Uterus (tissue), 4 donors: Measurements from ENCODE around the gene ADARB2. TPM values are rescaled to one million over a fixed set of nuclear protein-coding genes. Genes with fewer than 3 reads are reported as not detected.

Source experiments
- DNase-seq, 2 donors: peaks; one replicate each; pipeline ENCODE4 v3.0.0-alpha.2; 2019 to 2020
- H3K27ac ChIP-seq, 2 donors: fragments of 200-600 bp; sonication (generic); 1 replicate in 1 of 2; 2 replicates in 1 of 2; pipeline ENCODE4 v1.5.1; 2016 to 2018
- H3K27me3 ChIP-seq, 2 donors: fragments of 200-600 bp; sonication (generic); one replicate each; pipeline ENCODE4 v1.5.1; 2018 to 2019; ENCODE audit warnings: control low read depth in 1 of 2
- H3K36me3 ChIP-seq, 2 donors: fragments of 200-600 bp; sonication (generic); one replicate each; pipeline ENCODE4 v1.5.1; 2019; ENCODE audit warnings: control low read depth in 1 of 2
- H3K4me1 ChIP-seq, 2 donors: fragments of 200-600 bp; sonication (generic); one replicate each; pipeline ENCODE4 v1.5.1; 2018 to 2019; ENCODE audit warnings: control low read depth in 1 of 2
- H3K4me3 ChIP-seq, 2 donors: fragments of 200-600 bp; sonication (generic); 1 replicate in 1 of 2; 2 replicates in 1 of 2; pipeline ENCODE4 v1.5.1; 2018 to 2019; ENCODE audit warnings: mild to moderate bottlenecking in 1 of 2
- H3K9me3 ChIP-seq, 2 donors: fragments of 200-600 bp; sonication (generic); one replicate each; pipeline ENCODE4 v1.5.1; 2019; ENCODE audit warnings: control low read depth in 1 of 2
- POLR2A ChIP-seq, 2 donors: fragments of 450-650 bp; IDR thresholded peaks; one replicate each; pipeline ENCODE4 v1.6.1; 2016; ENCODE audit warnings: antibody characterized with exemption in 2 of 2, mild to moderate bottlenecking in 1 of 2, moderate library complexity in 1 of 2
- intact Hi-C: fragments of 100-400 bp; cut with DNase I; formaldehyde crosslinking; loops from one replicate; pipeline ENCODE4 v1.15.1; 2023; ENCODE audit warnings: low total_unique reads
- total RNA-seq, 4 donors: library from RNA; depleted of rRNA in 3 of 4; stranded (reverse); fragments of >200 nt in 3 of 4; gene quantifications; one replicate each; pipeline versions ENCODE4 v1.1.0 to v1.2.4, GENCODE V29; 2014 to 2023
- TF ChIP-seq, protein P1 (sequence below), 4 experiments: fragments of 200-600 bp in 2 of 4; fragments of 450-650 bp in 2 of 4; sonication (generic) in 2 of 4; IDR thresholded peaks; one replicate each; pipeline ENCODE4 v1.5.1; 2016 to 2019; ENCODE audit warnings: antibody characterized with exemption in 4 of 4, mild to moderate bottlenecking in 2 of 4, moderate library complexity in 1 of 4
- donor health status: DM: yes; HTN: yes; CAD: no.

Gene ADARB2
- total RNA-seq, 4 donors from 2014 or later, result 0.76 to 2.6 (median 2.0) TPM; not detected in 1

- intact Hi-C loops, result no loop called here
These were observed 334.4 kb downstream of the ADARB2 start for GRCh38 chr10:1402816-1403507.

DNA sequence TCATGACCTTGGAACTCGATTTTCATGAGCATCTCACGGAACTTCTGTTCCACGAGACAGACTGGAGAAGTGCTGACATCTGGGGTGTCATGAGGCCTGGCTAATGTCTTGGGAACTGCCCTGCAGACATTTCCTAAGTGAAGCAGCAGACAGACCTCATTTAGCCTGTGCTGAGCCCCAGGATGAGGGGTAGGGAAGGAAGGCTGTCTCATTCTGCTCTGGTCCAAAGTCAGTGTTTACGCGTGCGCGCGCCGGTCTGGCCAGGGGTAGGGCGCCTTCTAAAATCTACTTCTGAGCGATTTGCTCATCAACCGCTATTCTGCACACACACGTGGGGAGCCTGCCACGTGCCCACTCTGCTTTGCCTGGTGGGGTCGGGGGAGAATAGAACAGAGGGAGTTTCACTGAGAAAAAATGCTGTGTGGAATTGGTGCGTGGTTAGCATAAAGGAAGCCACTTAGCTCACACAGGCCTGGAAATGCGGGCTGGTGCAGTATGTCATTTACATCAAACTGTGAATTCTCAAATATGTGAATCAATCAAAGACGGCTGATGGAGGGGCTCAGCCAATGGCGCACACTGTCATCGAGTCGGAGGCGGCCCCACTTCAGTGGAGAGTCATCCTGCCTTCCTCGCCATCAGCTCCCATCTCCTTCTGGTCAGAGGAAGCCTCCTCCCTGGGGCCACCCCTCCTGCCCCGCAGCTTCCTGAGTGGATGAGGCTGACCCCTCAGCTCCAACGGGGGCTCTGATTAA is 335.1 kb downstream of the ADARB2 start:
- TF ChIP-seq, protein P1, sequence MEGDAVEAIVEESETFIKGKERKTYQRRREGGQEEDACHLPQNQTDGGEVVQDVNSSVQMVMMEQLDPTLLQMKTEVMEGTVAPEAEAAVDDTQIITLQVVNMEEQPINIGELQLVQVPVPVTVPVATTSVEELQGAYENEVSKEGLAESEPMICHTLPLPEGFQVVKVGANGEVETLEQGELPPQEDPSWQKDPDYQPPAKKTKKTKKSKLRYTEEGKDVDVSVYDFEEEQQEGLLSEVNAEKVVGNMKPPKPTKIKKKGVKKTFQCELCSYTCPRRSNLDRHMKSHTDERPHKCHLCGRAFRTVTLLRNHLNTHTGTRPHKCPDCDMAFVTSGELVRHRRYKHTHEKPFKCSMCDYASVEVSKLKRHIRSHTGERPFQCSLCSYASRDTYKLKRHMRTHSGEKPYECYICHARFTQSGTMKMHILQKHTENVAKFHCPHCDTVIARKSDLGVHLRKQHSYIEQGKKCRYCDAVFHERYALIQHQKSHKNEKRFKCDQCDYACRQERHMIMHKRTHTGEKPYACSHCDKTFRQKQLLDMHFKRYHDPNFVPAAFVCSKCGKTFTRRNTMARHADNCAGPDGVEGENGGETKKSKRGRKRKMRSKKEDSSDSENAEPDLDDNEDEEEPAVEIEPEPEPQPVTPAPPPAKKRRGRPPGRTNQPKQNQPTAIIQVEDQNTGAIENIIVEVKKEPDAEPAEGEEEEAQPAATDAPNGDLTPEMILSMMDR (IDR thresholded peaks at IDR 0.05), result no peak
- TF ChIP-seq POLR2A (IDR thresholded peaks at IDR 0.05), result no peak
- DNase-seq, result no peak
- no peak overlapping the region for H3K27ac ChIP-seq
- no peaks in the 10 kb centered on the region for H3K27me3 ChIP-seq
- no peaks in the 10 kb centered on the region for H3K9me3 ChIP-seq
- H3K4me1 ChIP-seq, result no peaks in the 10 kb centered on the region
- H3K4me3 ChIP-seq, result no peak overlapping the region
- intact Hi-C loops, result no loop called here
- H3K36me3 ChIP-seq, result no peaks in the 10 kb centered on the region

More at GRCh38 chr10:1402816-1403507, 334.4 kb downstream of the ADARB2 start:
- Histone ChIP-seq H3K9me3 (no peaks in the 10 kb centered on the region), H3K36me3 (no peaks in the 10 kb centered on the region), H3K4me1 (no peaks in the 10 kb centered on the region), H3K27me3 (no peaks in the 10 kb centered on the region), H3K27ac (no peak overlapping the region), H3K4me3 (no peak overlapping the region)
- no peak for TF ChIP-seq POLR2A (IDR thresholded peaks at IDR 0.05)
- TF ChIP-seq, protein P1 (IDR thresholded peaks at IDR 0.05), result no peak
- DNase-seq, result no peak

DNA sequence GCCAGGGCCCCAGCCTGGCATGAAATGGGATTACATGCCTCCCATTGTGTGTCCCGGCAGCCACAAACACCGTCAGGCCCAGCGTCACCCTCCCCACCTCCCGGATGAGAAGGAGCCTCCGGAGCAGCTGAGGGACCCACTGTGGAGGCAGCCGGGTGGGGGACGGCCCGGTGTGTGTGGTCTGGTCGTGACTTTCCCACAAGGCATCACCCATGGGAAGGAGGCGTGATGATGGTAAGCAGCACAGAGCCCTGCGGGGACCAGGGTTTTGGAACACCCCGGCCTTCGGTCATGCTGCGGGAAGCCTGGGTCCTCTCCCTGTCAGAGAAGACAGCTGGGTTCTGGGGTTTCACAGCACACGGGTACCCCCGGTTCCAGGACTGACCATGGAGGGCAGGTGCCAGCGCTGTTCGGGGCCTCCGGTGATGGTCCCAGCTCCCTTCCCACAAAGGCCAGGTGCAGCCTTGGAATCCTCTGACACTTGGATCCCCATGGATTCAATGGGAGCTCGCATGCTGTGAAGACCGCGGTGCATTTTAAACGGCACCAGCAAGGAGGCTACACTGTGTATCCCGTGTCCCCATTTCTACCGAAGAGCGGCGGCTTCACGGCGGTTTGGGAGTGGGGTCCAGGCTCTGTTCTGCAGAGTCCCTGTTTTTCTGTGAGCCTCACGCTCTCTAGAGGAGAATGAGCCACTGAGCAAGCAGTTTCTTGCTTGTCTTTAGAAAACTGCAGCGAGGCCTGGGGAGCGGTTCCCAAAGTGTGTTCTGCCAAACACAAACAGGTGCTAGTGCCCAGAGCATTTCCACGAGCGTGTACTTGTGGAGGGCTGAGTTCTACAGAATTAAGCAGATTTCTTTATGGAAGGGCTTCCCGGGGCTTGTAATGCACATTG is 336.0 kb downstream of the ADARB2 start:
- H3K4me1 ChIP-seq, result no peaks in the 10 kb centered on the region
- H3K36me3 ChIP-seq, result no peaks in the 10 kb centered on the region
- intact Hi-C loops, result no loop called here
- H3K27me3 ChIP-seq, result no peaks in the 10 kb centered on the region
- no peak for DNase-seq
- H3K9me3 ChIP-seq, result no peaks in the 10 kb centered on the region
- no peak for TF ChIP-seq POLR2A (IDR thresholded peaks at IDR 0.05)
- TF ChIP-seq, protein P1 (IDR thresholded peaks at IDR 0.05), result no peak
- H3K27ac ChIP-seq, result no peak overlapping the region
- H3K4me3 ChIP-seq, result no peak overlapping the region

DNA sequence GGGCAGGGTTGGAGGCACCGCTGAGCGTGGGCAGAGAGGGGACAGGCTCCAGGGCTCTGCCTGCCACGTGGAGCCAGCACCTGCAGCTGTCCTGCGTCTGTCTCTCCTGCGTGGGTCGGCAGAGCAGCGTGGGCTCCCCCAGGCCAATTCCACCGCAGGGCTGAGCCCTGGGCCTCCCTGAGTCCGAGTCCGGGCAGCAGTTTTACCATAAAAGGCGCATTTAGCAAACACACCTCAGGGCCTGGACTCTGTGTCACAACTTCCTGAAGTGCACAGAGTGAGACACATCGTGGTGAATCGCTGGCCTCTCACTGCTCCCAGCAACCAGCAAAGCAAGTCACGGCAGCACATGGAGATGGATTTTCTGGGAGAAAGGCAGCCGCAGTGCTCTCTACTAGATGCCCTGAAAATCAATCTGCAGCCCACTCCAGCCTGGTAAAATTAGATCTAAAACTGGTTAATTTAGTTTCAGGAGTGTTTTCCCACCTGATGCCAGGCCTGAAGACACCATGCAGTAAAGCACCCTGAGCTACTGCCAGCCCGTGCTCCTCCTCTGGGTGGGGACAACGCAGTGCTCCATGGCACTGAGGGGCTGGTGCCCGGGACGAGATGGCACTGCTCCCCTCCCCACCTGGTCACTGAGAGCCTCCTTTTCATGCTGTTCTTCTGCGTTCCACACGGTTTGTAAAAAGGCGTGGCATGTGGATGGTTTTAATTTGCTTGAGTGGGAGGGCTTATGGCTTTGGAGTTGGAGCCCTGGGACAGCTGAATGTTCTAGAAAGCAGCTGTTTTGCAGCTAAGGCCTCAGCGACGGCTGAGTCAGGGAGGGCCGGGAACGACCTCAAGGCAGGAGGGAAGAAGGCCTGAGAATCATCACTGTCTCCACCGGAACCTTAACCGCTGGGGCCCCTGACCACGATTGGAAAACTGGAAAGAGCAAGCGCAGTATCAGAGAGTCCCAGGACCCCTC is 336.9 kb downstream of the ADARB2 start:
- TF ChIP-seq POLR2A (IDR thresholded peaks at IDR 0.05), result no peak
- TF ChIP-seq, protein P1 (IDR thresholded peaks at IDR 0.05), result no peak

More for the DNA sequence above, 336.9 kb downstream of the ADARB2 start:
- intact Hi-C loops, result no loop called here
- no peak for DNase-seq
- H3K4me1 ChIP-seq, result no peaks in the 10 kb centered on the region
- H3K36me3 ChIP-seq, result no peaks in the 10 kb centered on the region
- no peak overlapping the region for H3K4me3 ChIP-seq
- no peak overlapping the region for H3K27ac ChIP-seq
- H3K27me3 ChIP-seq, result no peaks in the 10 kb centered on the region
- H3K9me3 ChIP-seq, result no peaks in the 10 kb centered on the region
